B cell (primary cell): ENCODE data around the gene NT5DC4.

Source experiments
- EZH2 ChIP-seq: IDR thresholded peaks from 2 replicates; pipeline ENCODE4 v1.6.1; 2012; ENCODE audit warnings: borderline replicate concordance, low read depth, mild to moderate bottlenecking, moderate library complexity, low read length; ENCODE audit not compliant: insufficient read depth, poor library complexity, severe bottlenecking
- TF ChIP-seq, protein P1 (sequence below): fragments of 200-600 bp; IDR thresholded peaks from one replicate; pipeline ENCODE4 v1.8.0; 2022; ENCODE audit warnings: antibody characterized with exemption, mild to moderate bottlenecking

DNA sequence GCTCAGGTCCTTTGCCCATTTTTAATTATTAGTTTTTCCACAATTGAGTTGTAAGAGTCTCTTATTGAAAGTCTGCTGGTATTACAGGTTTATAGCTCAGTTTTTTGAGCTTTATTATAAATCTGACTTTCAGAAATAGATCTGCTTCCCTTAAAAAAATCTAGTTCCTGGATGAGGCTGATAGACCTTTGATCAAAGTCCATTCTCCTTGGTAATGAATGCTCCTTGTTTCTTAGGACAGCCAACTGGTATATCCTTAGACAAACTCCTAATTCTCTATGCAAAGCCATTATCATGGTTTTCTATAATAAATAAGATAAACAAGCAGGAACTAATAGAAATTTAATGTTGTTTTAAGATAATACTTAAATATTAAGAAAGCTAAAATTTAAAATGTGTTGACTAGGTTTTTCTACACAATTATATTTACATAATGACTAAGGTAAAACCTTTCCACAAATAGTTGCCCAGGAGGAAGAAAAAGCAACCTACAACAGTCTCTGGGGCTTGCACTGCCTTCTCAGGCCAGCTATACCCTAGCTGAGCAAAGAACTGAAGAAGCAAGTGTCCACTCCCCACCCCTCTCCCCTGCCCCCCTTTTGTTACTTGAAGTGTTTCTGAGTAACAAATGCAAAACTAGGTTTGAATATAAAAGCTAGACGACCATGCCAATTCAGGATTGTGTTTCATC, 16.9 kb downstream of the NT5DC4 start:
- TF ChIP-seq, protein P1, sequence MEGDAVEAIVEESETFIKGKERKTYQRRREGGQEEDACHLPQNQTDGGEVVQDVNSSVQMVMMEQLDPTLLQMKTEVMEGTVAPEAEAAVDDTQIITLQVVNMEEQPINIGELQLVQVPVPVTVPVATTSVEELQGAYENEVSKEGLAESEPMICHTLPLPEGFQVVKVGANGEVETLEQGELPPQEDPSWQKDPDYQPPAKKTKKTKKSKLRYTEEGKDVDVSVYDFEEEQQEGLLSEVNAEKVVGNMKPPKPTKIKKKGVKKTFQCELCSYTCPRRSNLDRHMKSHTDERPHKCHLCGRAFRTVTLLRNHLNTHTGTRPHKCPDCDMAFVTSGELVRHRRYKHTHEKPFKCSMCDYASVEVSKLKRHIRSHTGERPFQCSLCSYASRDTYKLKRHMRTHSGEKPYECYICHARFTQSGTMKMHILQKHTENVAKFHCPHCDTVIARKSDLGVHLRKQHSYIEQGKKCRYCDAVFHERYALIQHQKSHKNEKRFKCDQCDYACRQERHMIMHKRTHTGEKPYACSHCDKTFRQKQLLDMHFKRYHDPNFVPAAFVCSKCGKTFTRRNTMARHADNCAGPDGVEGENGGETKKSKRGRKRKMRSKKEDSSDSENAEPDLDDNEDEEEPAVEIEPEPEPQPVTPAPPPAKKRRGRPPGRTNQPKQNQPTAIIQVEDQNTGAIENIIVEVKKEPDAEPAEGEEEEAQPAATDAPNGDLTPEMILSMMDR, result no peak
- no peak for TF ChIP-seq EZH2
